OCI-LY7 (cell line): ENCODE data around the gene WWOX.

Experiments used
- CTCF ChIP-seq: fragments of 200-600 bp; sonication (generic); conservative IDR thresholded peaks from 2 replicates; pipeline ENCODE4 v1.5.1; 2014; ENCODE audit warnings: mild to moderate bottlenecking, antibody characterized with exemption, low read length, moderate library complexity, mixed read lengths
- EZH2phosphoT487 ChIP-seq: fragments of 200-600 bp; sonication (generic); IDR thresholded peaks from 2 replicates; pipeline ENCODE4 v1.6.1; 2018; ENCODE audit warnings: low read depth, borderline replicate concordance, mild to moderate bottlenecking, mixed run types, antibody characterized with exemption, low read length, moderate library complexity, mixed read lengths

- no peak for TF ChIP-seq EZH2phosphoT487
- no peak for TF ChIP-seq CTCF
These were observed 821.2 kb downstream of the WWOX start for GRCh38 chr16:78920621-78921020.
